CMK (cell line): ENCODE measurements around the gene BORCS5.

Experiments used
- DNase-seq: peaks from one replicate; pipeline ENCODE4 v3.0.0-alpha.2; 2010; ENCODE audit warnings: low read depth

BORCS5 gene

DNA sequence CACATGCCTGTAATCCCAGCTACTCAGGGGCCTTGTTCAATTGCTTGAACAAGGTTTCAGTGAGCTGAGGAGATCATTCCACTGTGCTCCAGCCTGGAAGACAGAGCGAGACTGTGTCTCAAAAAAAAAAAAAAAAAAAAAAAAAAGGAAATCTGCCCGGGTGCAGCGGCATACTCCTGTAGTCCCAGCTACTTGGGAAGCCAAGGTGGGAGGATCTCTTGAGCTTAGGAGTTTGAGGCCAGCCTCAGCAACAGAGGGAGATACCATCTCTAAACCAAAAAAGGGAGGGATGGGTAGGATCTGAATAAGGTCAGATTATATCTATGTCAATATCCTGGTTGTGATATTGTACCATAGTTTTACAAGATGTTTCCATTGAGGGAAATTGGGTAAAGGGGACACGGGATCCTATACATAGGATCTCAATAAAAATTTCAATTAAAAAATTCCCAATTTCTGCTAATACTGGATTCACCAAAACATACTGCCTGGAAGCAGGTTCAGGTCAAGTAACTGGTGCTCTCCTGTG, 76.4 kb downstream of the BORCS5 start:
- no peak for DNase-seq

DNA sequence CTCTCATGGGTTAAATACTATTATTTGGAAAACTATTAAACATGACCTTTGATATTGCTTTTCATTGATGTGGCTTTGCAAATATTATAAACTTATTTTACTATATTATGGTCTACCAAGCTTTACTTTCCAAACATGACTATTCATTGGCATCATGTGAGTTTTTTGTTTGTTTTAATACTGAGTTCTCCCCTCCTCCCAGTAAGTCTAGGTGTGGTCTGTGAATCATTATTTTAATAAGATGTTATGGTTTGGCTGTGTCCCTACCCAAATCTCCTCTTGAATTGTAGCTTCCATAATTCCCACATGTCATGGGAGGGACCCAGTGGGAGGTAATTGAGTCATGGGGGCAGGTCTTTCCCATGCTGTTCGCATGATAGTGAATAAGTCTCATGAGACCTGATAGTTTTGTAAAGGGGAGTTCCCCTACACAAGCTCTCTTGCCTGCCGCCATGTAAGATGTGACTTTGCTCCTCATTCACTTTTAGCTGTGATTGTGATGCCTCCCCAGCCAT, 80.0 kb downstream of the BORCS5 start:
- DNase-seq = no peak

DNA sequence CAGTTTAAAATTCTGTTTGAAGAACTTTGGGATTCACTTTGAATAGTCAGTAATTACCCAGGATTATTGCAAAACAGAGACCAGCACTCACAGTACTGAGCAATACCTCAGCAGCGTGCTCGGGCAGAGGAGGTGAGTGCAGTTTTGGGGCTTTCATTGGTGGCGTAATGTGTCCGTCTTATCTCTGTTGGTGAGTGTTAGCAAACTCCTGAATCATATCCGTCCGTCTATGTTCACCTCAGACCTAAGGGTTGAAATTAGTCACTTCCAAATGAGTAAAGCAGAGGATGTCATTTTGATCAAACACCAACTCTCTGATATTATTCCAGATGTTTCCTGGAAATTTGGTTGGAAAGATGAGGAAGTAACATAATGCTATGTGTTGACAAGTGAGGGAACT, 82.8 kb downstream of the BORCS5 start:
- DNase-seq = no peak

DNA sequence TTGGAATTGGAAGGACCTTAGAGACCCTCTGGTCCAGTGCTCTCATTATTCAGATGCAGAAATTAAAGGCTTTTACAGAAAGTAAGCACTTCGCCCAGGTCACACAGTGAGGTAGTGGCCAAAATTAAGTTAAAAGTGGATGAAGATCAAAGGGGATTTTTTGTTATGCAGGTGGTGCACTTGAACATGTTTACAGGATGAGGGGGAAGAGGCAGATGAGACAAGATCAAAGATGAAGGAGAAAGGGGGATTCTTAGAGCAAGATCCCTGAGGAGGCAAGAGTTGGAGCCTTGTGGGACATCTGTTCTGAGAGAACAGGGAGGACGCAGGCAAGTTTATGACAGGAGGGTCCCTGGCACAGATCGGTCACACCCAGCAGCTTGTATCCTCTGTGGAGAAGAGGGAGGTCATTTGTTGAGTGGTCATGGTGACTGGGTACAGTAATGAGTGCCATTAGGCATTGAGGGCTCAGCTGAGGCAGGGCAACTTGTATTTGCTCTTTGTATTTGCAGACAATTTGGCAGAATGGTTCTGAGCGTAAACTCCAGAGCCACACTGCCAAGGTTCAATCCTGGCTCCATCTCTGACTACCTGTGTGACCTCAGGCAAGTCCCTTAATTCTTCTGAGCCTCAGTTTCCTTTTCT, 84.0 kb downstream of the BORCS5 start:
- DNase-seq = no peak

DNA sequence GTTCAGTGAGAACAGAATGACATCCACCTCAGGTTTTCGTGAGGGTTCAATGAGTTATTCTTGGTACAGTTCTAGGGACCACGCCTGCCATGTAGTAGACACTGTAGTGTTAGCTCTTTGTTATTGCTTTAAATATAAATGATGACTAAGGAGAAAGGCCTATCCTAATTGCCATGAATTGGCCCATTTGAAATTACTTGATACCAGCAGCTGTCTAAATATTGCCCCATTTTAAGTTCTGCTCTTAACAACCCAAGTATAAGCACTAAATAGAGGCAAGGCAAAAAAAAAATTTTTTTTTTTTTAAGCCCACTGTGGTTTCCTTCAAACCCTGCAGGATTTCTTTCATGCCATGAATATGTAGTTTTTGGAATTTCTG, 84.5 kb downstream of the BORCS5 start:
- no peak for DNase-seq

DNA sequence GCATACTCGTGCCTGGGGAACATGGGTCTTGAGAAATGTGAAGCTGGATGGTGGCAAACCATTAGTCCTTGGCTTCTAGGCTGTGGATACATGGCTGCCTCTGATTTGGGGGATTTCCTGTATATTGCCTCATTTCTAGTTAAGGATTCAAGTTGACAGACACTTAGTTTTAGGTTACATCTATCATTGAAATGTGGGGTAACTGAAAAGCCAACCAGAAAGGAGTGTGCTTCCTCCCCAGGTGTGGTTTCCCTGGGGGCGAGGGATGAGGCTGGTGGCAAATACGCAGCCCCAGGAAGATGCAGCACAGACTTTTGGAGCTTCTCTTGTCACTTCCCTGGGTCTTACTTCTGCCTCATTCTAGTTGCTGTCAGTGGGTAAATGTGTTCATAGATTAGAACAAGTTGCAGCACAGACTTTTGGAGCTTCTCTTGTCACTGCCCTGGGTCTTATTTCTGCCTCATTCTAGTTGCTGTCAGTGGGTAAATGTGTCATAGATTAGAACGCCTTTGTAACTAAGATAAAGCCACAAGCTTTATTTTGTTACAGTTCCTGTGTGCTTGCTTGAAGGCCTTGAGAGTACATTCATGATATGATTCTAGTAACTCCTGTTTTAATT, 85.1 kb downstream of the BORCS5 start:
- no peak for DNase-seq

DNA sequence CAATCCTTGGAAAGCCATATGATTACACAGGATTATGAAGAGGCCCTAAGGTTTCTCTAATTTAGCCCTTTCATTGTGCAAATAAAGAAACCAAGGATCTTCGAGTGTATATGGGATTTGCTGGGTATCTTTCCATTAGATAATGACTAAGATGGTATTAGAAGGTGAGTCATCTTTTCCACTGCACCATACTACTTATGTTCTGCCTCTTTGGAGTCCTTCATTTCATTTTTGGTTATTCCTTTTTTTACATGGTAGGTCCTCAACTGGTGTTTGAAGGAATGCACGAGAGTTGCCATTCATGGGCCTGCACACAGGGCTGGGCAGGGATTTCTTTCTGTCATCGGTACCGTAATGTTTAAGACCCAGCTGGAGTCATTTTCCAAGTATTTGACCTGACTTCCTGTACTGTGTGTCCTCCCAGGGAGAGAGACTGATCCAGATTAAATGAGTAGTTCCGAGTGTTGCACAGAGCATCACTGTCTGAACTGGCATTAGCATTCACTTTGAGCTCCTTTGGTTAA, 85.7 kb downstream of the BORCS5 start:
- no peak for DNase-seq

DNA sequence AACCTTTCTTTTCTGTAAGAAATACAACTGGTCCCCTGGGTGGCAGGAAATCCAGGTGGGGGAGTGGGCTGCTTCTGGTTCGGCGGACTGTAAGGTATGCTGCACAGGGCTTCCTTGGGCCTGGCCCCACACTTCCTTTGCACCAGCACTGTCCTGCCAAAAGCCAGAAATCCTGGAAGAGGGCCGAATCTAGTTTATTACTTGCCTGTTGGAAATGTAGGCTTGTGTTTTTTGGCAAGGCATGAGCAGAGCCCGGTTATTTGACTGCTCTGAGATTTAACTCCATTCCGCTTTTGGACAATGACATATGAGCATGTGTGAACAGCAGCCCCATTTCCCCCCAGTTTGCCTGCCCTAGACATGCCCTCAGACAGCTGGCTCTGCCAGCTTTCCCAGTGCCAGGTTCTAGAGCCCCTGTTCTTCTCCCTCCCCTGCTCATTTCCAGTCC, 86.6 kb downstream of the BORCS5 start:
- DNase-seq = no peak

DNA sequence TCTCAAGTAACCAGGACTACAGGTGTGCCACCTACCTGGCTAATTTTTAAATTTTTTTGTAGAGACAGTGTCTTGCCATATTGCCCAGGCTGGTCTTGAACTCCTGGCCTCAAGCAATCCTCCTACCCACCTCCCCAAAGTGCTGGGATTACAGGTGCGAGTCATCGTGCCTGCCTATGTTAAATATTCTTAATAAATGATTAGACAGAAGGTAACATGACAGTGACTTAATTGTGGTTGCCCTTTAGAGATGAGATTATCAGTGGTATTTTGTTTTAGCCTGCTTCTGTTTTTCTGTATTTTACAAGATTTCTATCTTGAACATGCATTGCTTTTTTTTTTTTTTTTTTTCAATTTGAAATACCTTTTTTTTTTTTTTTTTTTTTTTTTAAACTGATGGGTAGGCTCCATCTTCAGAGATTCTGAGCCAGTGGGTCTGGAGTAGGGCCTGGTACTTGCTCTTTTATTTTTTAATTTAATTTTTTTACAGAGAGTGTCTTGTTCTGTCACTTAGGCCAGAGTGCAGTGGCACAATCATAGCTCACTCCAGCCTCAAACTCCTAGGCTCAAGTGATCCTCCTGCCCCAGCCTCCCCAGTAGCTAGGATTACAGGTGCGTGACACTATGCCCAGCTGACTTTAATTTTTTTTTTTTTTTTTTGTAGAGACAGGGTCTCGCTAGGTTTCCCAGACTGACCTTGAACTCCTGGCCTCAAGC, 88.4 kb downstream of the BORCS5 start:
- no peak for DNase-seq

DNA sequence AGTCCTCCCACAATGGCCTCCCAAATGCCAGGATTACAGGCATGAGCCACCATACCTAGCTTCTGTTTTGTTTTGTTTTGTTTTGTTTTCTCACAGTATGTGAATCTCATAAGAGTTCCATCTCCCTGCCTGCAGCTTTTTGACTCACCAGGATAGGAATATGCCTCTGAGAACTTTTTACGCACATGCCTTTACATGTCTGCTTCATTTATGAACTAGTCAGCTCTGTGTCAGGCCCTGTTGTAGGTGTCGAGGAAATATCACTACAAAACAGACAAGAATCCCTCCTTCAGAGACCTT, 89.0 kb downstream of the BORCS5 start:
- no peak for DNase-seq

DNA sequence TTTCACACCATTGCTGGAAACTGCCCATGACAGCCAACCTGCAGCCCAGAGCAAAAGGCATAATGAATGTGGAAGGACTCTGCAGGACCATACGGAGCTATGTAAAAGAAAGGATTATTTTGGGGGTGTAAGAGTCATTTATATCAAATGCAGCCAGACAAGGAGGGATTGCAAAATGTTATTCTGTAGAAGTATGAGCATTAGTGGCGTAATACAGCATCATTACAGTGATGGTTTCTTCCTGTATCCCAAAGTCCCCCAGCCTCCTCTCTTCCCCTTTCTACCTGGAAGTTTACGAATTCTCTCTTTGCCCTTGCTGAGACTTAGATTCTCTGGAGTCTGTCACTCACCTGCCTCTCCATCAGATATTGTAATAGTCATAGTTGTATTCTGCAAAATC, 89.9 kb downstream of the BORCS5 start:
- DNase-seq = no peak

DNA sequence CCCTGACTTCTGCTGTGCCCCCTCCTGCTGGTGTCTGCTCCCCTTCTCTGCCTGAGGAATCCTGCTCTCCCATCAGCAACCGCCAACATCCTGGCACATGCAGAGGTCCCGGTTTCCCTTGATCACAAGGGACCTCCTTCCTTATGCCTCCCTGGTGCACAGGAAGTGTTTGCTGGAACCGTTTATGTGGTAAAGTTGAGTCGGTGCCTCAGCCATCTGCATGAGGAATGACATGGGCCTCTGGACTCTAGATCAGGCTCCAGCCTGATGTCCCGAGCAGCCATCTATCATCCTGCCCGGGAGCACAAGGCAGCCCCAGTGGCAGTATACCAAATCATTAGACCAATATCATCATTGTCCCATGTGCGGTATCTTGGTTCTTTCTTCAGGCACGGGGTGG, 90.4 kb downstream of the BORCS5 start:
- no peak for DNase-seq

DNA sequence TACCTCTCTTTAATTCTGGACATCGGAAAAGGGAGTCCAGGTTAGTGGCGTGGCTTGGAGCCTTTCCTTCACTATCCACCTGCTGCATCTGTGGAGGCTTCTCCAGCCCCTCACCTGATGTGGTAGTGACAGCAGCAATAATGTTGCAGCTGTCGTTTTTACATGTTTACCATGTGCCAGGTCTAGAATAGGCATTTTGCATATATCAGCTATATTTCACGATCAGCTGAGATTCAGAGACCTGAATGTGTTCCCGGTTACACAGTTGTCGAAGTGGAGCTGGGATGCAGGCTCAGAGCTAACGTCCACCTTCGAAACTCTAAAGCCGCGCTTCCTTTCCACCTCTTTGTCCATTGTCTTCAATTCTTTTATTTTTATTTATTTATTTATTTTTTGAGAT, 91.0 kb downstream of the BORCS5 start:
- DNase-seq = no peak

DNA sequence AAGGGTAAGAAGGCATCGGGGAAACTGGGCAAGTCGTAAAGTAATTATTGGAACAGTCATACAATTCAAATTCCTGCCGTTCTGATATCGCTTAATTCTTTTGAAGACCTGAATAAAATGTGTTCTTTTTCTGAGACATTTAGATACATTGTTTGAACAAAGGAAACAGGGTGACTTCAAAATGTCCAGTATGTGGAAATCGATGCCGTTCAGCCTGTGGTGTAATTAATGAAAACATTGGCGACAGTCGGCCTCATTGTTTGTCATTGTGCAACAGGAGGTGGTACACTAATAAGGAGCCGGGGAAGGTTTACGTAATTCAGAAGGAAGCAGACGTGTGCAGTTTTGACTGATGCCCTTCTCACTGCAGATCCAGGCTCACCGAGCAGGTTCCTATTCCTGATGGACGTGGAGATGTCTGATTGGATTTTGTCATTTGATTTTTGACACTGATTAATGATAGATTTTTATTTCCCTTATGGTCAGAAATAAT, 92.7 kb downstream of the BORCS5 start:
- DNase-seq = no peak

DNA sequence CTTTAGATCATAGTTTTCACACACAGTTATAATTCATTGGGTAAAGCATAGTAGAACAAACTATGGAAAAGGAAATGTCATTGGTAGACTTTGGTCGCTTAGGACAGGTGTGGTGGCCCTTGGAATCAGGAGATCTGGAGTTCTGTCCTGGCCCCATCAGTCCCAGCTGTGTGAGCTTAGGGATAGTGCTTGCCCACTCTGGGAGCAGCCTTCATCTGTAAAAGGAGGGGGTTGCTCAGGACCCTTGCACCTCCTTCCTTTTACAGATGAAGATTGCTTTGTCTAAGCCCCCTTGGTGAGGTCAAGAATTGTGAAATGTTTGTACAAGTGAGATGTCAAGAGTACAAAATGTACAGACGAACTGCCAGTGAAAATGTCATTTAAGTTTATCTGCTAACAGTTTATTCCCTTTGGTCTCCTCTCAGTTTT, 93.2 kb downstream of the BORCS5 start:
- no peak for DNase-seq

DNA sequence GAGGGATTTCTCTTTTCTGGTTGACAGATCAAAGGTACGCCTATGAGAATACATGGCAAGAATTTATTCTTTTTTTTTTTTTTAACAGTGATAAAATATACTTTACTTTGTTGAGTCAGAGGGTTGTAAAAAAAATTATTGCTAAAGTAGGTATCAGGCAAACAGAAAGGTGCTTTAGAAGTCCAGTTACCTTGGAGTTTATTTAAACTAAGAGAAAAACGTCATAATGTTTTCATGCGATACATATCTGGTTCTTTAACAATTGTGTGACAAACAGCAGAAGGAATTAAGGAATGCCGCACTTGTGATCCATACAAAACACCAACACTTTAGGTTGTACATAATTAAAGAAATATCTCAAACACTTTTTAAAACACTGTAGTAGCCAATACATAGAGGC, 94.2 kb downstream of the BORCS5 start:
- DNase-seq = no peak

DNA sequence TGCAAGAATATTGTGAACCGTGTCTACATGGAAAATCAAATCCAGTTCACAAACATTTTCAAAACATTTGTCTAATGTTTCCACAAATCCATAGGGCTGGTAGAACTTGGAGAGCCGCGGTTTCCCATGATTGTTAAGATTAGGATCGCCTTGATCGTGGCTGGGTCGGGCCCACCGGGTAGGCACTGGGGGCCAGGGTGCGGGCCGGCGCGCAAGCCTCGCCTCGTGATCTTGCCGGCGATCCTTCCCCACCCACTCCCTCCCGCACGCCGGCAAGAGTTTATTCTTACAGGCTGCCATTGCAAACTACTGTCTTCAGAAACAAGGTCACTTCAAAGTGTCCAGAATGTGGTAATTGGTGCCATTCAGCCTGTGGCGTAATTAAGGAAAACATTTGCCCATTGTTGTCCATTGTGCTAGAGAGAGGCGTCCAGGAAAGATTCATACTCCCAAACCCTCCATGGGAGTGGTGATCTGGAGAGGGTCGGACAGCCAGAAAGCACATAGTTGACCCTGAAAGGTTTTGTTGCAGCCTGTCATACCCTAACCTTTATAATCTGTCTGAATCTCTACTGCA, 95.5 kb downstream of the BORCS5 start:
- DNase-seq = no peak

DNA sequence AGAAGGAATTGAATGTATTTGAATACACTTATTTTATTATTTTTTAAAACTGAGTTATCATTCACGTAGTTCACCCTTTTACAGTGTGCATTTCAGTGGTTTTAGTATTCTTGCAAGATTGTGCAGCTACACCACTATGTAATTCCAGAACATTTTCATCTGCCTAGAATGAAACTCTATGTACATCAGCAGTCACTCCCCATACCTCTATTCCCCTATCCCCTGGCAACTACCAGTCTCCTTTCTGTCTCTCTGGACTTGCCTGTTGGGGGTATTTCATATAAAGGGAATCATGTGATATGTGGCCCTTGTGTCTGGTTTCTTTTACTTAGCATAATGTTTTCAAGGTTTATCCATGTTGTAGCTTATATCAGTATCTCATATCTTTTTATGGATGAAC, 96.8 kb downstream of the BORCS5 start:
- DNase-seq = no peak

DNA sequence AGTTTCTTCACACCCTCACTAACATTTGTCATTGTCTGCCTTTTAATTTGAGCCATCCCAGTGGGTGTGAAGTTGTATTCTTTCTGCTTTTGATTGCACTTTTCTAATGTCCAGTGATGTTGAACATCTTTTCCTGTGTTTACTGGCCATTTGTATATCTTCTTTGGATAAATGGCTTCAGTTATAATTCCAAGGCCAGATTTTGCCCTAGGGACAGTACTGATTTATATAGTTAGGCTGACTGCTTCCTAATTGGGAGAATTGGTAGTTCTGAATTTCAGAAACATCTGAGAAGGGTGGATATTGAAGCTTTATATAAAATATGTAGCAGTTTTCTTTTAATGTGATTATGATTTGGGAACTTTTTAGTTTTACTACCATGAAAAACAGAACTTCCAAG, 97.4 kb downstream of the BORCS5 start:
- DNase-seq = no peak

DNA sequence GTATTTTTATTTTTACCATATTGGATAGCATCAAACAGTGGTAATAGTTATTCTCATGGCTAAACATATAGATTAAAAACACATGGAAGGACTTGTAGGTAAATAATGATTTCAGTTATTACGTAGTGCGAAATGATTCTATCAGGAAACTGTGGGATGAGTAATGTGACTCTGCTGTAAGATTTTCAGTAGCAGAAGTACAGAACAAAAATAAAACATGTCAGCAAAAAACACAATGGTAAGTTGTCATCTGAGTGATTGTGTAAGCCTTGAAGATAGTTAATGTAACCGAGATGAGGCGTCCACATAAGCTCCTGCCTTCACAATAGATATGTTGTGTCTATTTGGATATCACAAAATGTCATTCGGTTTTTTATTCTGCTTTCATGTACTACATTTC, 99.8 kb downstream of the BORCS5 start:
- no peak for DNase-seq

DNA sequence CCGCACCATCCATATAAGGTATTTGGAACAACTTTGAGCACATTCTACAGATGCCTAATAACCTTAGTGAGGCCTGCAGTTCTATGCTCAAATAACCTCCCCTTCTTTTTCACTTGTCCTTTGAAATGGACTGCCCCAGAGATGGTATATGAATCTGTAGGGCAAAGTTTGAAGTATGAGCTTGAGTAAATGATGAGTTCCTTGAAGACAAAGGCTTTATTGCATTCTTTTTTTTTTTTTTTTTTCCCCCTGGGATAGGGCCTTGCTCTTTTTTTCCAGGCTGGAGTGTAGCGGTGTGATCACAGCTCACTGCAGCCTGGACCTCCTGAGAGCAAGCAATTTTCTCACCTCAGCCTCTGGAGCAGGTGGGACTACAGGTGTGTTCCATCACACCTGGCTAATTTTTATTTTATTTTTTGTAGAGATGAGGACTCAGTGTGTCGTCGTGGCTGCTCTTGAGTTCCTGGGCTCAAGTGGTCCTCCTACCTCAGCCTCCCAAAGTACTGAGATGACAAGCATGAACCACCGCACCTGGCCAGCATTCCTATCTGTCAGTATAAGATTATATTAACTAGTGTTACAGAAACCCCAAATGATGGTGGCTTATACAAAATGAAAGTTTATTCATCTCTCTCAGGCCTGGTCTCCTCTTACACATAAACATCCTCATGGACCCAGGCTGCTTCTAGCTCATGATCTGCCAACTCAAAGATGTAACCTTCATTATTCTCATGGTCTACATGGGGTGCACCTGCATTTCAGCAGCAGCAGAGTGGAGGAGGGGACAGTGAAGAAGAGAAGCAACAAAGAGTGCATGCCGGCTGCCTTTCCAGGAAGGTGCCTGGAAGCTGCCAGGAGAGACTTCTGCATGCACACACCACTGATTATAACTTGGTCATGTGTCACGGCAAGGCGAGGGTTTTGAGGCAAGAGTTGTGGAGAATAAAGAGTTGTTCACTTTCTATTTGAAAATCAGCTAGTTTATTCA, 104.4 kb downstream of the BORCS5 start:
- no peak for DNase-seq
